ENCODE data around the gene ATP1B3.

GRCh38 chr3:141828487-141828886 lies 48.0 kb upstream of the ATP1B3 start:
- TF ChIP-seq CTCF (IDR thresholded peaks at IDR 0.05) (no peak), POLR2A (IDR thresholded peaks at IDR 0.05) (no peak)

Measured in lower leg skin (tissue), 3 donors.